LNCaP clone FGC (cell line): ENCODE data around the gene METTL25.
"Not testable (repeated sequence)": the region's sequence is repeated elsewhere in the genome, so short reads cannot be mapped to it uniquely, and the experiment has no call there.

ENCODE experiments used
- DNase-seq: peaks from one replicate; pipeline ENCODE4 v3.0.0-alpha.2; 2011; ENCODE audit warnings: low read depth
- H3K4me3 ChIP-seq: 2 replicates; pipeline ENCODE4 v1.5.1; 2011; ENCODE audit warnings: mild to moderate bottlenecking, low read depth, low read length, control low read depth
- TF ChIP-seq, protein P1 (sequence below): IDR thresholded peaks from 2 replicates; pipeline ENCODE4 v1.5.1; 2012; ENCODE audit warnings: mild to moderate bottlenecking; ENCODE audit not compliant: control insufficient read depth, insufficient read depth; ENCODE audit errors: extremely low read depth

METTL25 gene

DNA sequence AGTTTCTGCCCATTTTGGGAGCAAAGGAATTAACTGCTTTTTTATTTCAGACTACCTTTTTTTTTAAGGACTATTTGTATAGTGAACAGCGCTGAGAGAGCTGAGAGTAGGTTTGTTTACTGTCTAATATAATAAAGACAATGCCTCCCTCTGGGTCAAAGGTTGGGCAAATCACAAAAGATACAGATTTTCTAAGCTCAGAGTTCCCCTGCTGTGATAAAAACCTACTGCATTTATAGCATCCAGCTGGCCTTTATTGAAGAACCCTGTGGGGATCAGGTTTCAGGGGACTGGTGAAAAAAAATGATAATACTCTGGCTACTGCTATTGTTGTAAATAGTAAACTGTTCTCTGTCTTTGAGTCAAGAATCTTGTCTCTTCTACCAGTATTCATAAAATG is 28.8 kb upstream of the METTL25 start:
- DNase-seq, result peak; percentile 33
- TF ChIP-seq, protein P1, sequence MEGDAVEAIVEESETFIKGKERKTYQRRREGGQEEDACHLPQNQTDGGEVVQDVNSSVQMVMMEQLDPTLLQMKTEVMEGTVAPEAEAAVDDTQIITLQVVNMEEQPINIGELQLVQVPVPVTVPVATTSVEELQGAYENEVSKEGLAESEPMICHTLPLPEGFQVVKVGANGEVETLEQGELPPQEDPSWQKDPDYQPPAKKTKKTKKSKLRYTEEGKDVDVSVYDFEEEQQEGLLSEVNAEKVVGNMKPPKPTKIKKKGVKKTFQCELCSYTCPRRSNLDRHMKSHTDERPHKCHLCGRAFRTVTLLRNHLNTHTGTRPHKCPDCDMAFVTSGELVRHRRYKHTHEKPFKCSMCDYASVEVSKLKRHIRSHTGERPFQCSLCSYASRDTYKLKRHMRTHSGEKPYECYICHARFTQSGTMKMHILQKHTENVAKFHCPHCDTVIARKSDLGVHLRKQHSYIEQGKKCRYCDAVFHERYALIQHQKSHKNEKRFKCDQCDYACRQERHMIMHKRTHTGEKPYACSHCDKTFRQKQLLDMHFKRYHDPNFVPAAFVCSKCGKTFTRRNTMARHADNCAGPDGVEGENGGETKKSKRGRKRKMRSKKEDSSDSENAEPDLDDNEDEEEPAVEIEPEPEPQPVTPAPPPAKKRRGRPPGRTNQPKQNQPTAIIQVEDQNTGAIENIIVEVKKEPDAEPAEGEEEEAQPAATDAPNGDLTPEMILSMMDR, result no peak
- H3K4me3 ChIP-seq, result no peak overlapping the region

GRCh38 chr12:82350161-82350560 is 8.2 kb upstream of the METTL25 start:
- no peak overlapping the region for H3K4me3 ChIP-seq
- TF ChIP-seq, protein P1, result no peak
- DNase-seq, result no peak

DNA sequence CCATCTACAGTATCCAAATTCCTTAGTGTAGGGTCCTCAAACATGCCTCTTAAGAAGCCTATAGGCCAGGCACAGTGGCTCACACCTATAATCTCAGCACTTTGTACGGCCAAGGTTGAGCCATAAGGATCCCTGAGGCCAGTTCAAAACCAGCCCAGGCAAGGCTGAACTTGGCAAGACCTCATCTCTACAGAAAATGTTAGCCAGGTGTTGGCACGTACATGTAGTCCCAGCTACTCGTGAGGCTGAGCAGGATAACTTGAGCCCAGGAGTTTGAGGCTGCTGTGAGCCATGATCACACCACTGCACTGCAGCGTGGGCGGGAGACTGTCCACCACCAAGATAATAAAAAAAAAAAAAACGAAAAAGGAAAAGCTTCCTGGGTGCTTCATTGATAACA is 6.9 kb upstream of the METTL25 start:
- no peak overlapping the region for H3K4me3 ChIP-seq
- TF ChIP-seq, protein P1, result no peak
- DNase-seq, result no peak

DNA sequence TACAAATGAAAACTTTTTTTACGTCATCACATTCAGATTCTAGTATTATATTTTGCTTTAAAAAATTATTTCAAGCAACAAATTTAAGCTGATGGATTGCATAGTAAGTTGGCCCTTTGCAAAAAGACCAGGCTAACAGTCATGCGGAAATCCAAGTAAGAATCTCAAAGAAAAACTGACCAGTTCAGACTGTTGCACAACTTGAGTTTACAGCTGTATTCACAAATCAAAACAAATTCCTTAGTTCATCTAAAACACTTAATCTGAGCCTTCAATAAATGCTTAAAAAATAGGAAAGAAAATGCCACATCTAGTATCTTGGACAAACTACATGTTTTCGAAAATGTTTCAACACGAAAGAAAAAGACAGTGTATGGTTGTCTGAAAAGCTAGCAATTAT is 989 bp upstream of the METTL25 start:
- no peak for DNase-seq
- peak overlapping the region; percentile 71 for H3K4me3 ChIP-seq
- TF ChIP-seq, protein P1, result no peak

- DNase-seq, result no peak
- H3K4me3 ChIP-seq, result peak overlapping the region; percentile 71
- TF ChIP-seq, protein P1, result no peak
Measured at GRCh38 chr12:82357845-82358199, 507 bp upstream of the METTL25 start.

- DNase-seq, result no peak
- peak overlapping the region; percentile 71 for H3K4me3 ChIP-seq
- TF ChIP-seq, protein P1, result peak; percentile 13; the same call in 1 of the 2 replicates
Measured at GRCh38 chr12:82359115-82359478, 768 bp downstream of the METTL25 start.

- H3K4me3 ChIP-seq, DNase-seq: not testable (repeated sequence)
Measured at GRCh38 chr12:82360834-82361233, 2.5 kb downstream of the METTL25 start.
